ENCODE results near the gene WWOX. TPM values are rescaled to one million over a fixed set of nuclear protein-coding genes. Genes with fewer than 3 reads are reported as not detected.

Gene WWOX
- total RNA-seq, 1 donor from 2014 or later, result 43.2 TPM

- no peak for DNase-seq (ENCODE audit: low spot score, unreplicated experiment)
- no peaks in the 10 kb centered on the region for H3K36me3 Mint-ChIP-seq (ENCODE audit: insufficient read depth)
- peaks cover 8% of the 10 kb centered on the region for H3K4me1 Mint-ChIP-seq (ENCODE audit: low read depth)
Observed at GRCh38 chr16:79201436-79201835, 1102.0 kb downstream of the WWOX start.

GRCh38 chr16:79202977-79203376 is 1103.5 kb downstream of the WWOX start:
- peaks cover 2% of the 10 kb centered on the region for H3K27me3 Mint-ChIP-seq
- no peak overlapping the region for H3K27ac Mint-ChIP-seq
- no peak for DNase-seq (ENCODE audit: low spot score, unreplicated experiment)
- H3K9me3 Mint-ChIP-seq (ENCODE audit: low read depth), result no peaks in the 10 kb centered on the region
- TF ChIP-seq, protein P1, sequence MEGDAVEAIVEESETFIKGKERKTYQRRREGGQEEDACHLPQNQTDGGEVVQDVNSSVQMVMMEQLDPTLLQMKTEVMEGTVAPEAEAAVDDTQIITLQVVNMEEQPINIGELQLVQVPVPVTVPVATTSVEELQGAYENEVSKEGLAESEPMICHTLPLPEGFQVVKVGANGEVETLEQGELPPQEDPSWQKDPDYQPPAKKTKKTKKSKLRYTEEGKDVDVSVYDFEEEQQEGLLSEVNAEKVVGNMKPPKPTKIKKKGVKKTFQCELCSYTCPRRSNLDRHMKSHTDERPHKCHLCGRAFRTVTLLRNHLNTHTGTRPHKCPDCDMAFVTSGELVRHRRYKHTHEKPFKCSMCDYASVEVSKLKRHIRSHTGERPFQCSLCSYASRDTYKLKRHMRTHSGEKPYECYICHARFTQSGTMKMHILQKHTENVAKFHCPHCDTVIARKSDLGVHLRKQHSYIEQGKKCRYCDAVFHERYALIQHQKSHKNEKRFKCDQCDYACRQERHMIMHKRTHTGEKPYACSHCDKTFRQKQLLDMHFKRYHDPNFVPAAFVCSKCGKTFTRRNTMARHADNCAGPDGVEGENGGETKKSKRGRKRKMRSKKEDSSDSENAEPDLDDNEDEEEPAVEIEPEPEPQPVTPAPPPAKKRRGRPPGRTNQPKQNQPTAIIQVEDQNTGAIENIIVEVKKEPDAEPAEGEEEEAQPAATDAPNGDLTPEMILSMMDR (IDR thresholded peaks at IDR 0.05; ENCODE audit: unreplicated experiment), result no peak
- no peak overlapping the region for H3K4me3 Mint-ChIP-seq (ENCODE audit: low read depth)
- no peaks in the 10 kb centered on the region for H3K36me3 Mint-ChIP-seq (ENCODE audit: insufficient read depth)
- H3K4me1 Mint-ChIP-seq (ENCODE audit: low read depth), result peaks cover 13% of the 10 kb centered on the region

More at GRCh38 chr16:79201436-79201835, 1102.0 kb downstream of the WWOX start:
- Mint-ChIP-seq H3K4me3 (ENCODE audit: low read depth) (no peak overlapping the region), H3K9me3 (ENCODE audit: low read depth) (no peaks in the 10 kb centered on the region), H3K27ac (no peak overlapping the region), H3K27me3 (peaks cover 2% of the 10 kb centered on the region)
- TF ChIP-seq, protein P1 (IDR thresholded peaks at IDR 0.05; ENCODE audit: unreplicated experiment), result no peak

GRCh38 chr16:79204486-79204885 is 1105.0 kb downstream of the WWOX start:
- Mint-ChIP-seq H3K4me3 (ENCODE audit: low read depth) (no peak overlapping the region), H3K36me3 (ENCODE audit: insufficient read depth) (no peaks in the 10 kb centered on the region), H3K9me3 (ENCODE audit: low read depth) (no peaks in the 10 kb centered on the region), H3K4me1 (ENCODE audit: low read depth) (peaks cover 14% of the 10 kb centered on the region), H3K27me3 (peaks cover 2% of the 10 kb centered on the region), H3K27ac (no peak overlapping the region)
- TF ChIP-seq, protein P1 (IDR thresholded peaks at IDR 0.05; ENCODE audit: unreplicated experiment), result no peak
- DNase-seq (ENCODE audit: low spot score, unreplicated experiment), result no peak

GRCh38 chr16:79206889-79207288 is 1107.4 kb downstream of the WWOX start:
- Mint-ChIP-seq H3K9me3 (ENCODE audit: low read depth) (no peaks in the 10 kb centered on the region), H3K4me3 (ENCODE audit: low read depth) (no peak overlapping the region), H3K27ac (no peak overlapping the region), H3K36me3 (ENCODE audit: insufficient read depth) (no peaks in the 10 kb centered on the region), H3K27me3 (peaks cover 2% of the 10 kb centered on the region), H3K4me1 (ENCODE audit: low read depth) (peaks cover 14% of the 10 kb centered on the region)
- TF ChIP-seq, protein P1 (IDR thresholded peaks at IDR 0.05; ENCODE audit: unreplicated experiment), result no peak
- DNase-seq (ENCODE audit: low spot score, unreplicated experiment), result no peak

DNA sequence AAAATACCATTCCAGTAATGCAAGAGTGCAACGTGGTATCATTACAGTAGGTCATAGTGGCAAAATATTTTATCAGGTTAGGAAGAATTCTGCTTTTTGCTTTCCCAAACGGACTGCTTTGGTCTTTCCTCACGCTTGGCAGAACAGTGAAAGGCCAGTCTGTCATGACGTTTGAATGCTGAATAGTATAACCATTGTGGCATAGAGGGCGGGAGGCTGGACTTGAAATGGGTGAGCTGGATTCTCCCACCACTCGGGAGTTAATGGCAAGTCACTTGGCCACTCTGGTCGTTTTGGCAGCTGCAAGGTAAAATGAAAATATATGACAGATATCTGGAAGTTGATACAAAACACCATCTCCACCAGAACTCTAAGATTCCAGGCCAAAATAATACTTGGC is 1109.9 kb downstream of the WWOX start:
- H3K27ac Mint-ChIP-seq, result no peak overlapping the region
- H3K4me1 Mint-ChIP-seq (ENCODE audit: low read depth), result peaks cover 7% of the 10 kb centered on the region
- H3K9me3 Mint-ChIP-seq (ENCODE audit: low read depth), result peaks cover 5% of the 10 kb centered on the region
- no peak overlapping the region for H3K4me3 Mint-ChIP-seq (ENCODE audit: low read depth)
- DNase-seq (ENCODE audit: low spot score, unreplicated experiment), result no peak
- TF ChIP-seq, protein P1 (IDR thresholded peaks at IDR 0.05; ENCODE audit: unreplicated experiment), result no peak
- H3K27me3 Mint-ChIP-seq, result no peaks in the 10 kb centered on the region
- H3K36me3 Mint-ChIP-seq (ENCODE audit: insufficient read depth), result no peaks in the 10 kb centered on the region
